Astrocyte of the spinal cord (primary cell): ENCODE measurements around the gene GALNTL6.
A peak's percentile ranks its signal among the peaks of the same experiment; 100 is the strongest.
"Not testable (repeated sequence)": the region's sequence is repeated elsewhere in the genome, so short reads cannot be mapped to it uniquely, and the experiment has no call there.

Experiments used
- DNase-seq: peaks from one replicate; pipeline ENCODE4 v3.0.0; 2011; ENCODE audit warnings: low read depth, low spot score
- H3K4me3 ChIP-seq: 2 replicates; pipeline ENCODE4 v1.5.1; 2011; ENCODE audit warnings: low read depth, mild to moderate bottlenecking, low read length, moderate library complexity
- in situ Hi-C: cut with HindIII; loops from 2 replicates; pipeline ENCODE4 v1.10.0; 2017; ENCODE audit warnings: low sequenced_read_pairs
- TF ChIP-seq, protein P1 (sequence below): IDR thresholded peaks from 2 replicates; pipeline ENCODE4 v1.5.1; 2012; ENCODE audit warnings: low read depth, mild to moderate bottlenecking, low read length, inconsistent platforms

The GALNTL6 gene

DNA sequence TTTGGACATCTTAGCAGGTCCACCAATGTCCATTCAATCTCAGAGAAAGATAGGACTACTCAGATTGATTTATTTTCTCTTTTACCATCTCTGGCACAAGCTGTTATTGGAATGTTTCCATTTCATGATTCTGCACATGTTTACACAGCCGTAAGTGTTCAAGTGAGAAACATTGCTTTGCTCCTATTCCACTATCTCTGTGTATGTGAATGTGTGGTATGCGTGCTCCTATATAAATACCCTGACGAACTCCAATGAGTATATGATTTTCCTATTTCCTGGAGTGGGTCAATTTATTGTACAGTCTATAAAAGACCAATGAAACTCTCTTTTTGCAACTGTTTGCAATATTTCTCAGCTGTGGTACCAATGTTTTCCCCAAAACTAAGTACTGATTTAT, 1134.4 kb downstream of the GALNTL6 start:
- in situ Hi-C loops: no loop called here
- H3K4me3 ChIP-seq: no peak overlapping the region
- no peak for DNase-seq

DNA sequence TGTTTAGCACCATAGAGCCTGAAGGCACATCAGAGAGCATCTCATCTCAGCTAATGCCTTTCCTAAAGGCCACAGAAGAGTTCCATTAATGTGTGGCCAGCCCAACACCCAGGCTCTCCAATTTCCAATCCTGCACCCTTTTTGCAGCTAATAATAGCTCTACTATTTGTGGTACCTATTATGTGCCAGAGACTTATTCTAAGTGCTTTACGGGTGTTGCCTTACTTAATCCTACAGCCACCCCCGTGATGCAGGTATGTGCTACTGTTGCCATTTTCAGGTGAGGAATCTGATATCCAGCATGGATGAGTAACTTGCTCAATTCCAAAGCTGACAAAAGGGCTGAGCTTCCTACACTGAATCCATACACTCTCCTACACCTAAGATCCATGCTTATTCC, 1137.8 kb downstream of the GALNTL6 start:
- DNase-seq: no peak
- in situ Hi-C loops: no loop called here
- H3K4me3 ChIP-seq: no peak overlapping the region
- TF ChIP-seq, protein P1, sequence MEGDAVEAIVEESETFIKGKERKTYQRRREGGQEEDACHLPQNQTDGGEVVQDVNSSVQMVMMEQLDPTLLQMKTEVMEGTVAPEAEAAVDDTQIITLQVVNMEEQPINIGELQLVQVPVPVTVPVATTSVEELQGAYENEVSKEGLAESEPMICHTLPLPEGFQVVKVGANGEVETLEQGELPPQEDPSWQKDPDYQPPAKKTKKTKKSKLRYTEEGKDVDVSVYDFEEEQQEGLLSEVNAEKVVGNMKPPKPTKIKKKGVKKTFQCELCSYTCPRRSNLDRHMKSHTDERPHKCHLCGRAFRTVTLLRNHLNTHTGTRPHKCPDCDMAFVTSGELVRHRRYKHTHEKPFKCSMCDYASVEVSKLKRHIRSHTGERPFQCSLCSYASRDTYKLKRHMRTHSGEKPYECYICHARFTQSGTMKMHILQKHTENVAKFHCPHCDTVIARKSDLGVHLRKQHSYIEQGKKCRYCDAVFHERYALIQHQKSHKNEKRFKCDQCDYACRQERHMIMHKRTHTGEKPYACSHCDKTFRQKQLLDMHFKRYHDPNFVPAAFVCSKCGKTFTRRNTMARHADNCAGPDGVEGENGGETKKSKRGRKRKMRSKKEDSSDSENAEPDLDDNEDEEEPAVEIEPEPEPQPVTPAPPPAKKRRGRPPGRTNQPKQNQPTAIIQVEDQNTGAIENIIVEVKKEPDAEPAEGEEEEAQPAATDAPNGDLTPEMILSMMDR: no peak

More for the DNA sequence above, 1134.4 kb downstream of the GALNTL6 start:
- TF ChIP-seq, protein P1: no peak

DNA sequence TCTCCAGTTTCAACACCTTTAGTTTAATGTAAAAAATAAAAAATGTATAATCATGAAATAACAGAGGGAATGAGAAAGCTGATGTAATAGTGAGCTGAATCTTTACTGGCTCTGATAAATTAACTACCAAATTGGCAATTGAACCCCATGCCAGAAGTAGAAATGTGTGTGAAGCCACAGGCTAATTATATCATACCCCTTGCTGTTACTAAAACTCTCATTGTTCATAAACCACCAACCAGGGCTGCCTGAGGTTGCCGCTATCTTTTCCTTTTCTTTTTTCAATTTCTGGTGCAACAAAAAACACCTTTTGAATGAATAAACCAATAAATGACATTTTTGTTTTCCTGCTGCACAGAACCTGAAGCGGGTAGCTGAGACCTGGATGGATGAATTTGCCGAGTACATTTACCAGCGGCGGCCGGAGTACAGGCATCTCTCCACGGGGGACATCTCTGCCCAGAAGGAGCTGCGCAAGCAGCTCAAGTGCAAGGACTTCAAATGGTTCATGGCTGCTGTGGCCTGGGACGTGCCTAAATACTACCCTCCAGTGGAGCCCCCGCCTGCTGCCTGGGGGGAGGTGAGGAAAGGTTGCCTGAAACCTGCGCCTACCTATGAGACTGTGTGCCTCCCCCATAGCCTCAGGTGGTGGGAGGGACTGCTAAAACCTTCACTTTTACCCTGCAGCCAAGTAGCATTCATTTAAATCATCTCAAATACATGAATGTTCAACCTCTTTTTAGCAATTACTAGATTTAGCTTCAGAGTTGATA, 1138.7 kb downstream of the GALNTL6 start:
- no peak overlapping the region for H3K4me3 ChIP-seq
- in situ Hi-C loops: no loop called here
- no peak for DNase-seq
- TF ChIP-seq, protein P1: no peak

DNA sequence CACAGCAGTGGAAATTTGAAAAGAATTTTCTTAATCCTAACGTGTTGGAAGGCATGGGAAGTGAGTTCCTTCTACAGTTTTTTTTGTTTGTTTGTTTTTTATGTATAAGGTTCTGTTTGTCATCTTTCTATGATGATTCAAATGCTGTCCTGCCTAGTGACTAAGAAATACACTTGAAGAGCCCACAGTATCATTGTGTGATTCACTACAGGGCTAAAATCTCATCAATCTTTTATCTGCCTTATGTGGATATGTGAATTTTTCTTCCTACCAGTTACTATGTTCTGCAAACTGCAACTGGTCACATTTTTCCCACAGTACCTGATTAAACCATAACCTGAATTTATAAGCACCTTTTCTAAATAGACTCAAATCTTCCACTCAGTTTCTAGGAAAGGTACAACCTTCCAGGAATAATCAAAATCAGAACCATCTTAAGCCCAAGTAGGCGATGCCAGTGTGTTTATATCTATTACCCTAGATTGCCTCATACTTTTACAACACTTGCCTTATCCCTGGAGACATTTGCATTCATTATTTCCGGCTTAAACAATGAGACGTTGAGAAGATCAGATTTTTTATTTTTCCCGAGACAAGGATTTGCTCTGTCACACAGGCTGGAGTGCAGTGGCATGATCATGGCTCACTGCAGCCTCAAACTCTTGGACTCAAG, 1140.8 kb downstream of the GALNTL6 start:
- DNase-seq: no peak
- in situ Hi-C loops: no loop called here
- no peak overlapping the region for H3K4me3 ChIP-seq
- TF ChIP-seq, protein P1: no peak

DNA sequence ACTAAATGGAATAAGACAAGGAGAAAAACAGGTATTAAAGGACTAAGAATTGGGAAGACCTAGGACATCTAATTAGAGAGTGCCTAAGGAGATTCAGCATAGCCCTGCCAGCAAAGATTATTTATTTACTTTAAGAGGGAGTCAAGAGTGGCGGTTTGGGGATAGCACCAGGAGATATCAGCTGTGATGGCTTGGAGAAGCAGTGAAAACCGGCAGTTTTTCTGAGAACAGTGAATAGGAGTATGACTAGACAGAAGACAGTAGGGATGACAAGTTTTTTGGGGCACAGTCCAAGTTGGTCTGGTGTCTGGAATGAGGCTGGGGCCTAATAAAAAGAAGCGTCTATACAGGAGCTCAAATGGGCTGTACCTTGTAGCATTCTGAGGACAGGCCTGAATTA, 1143.1 kb downstream of the GALNTL6 start:
- DNase-seq, in situ Hi-C loops: not testable (repeated sequence)

DNA sequence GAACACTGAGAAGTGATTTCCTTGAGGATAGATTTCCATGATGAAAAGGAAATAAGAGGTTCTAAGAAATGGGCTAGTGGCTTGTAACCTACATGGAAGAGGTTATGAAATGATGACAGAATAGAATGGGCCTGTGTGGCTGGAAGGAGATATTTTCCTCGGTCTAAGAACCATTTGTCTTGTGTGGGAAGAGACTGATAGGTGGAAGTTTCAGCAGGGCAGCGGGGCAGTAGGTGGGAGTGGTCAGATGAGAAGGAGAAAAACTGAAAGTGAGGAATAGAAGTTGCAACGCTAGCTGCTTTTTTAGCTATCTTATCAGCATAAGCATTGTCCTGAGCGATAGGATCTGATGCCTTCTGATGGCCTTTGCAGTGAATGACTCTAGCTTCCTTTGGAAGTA, 1144.0 kb downstream of the GALNTL6 start:
- no peak for DNase-seq
- in situ Hi-C loops: no loop called here
- no peak overlapping the region for H3K4me3 ChIP-seq
- TF ChIP-seq, protein P1: no peak

More for the DNA sequence above, 1143.1 kb downstream of the GALNTL6 start:
- not testable (repeated sequence) for H3K4me3 ChIP-seq

DNA sequence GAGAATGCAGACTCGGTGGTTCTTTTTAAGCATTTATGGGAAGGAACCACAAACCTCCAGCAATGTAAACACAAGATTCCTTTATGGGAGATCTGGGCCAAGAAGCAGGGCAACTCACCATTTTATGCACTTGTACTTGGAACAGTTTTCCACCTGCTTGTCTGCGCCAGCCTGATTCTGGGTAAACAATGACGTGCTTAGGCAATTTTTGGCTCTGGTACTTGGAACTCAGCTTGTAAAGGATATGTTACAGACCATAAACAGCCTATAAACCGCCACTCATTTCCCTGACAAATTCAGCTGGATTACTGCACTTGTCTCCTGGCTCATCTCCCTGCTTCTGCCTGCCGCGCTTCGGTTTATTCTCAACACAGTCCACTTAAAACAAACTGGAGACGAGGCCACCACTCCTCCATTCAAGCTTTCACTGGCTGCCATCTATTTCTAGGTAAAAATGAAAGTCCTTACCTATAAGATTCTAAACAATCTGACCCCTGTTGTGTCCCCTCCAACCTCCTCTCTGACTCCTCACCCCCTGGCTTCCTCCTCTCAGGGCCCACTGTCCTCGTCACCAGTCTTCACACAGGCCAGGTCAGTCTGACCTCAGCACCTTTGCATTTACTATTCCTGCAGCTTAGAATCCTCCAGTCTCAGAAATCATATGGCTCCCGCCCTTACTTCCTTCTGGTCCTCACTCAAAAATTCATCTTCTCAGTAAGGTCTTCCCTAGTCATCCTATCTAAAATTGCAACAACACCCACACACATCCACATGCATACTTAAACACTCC, 1149.6 kb downstream of the GALNTL6 start:
- in situ Hi-C loops: no loop called here
- DNase-seq: peak; percentile 93
- TF ChIP-seq, protein P1: no peak
- H3K4me3 ChIP-seq: no peak overlapping the region
